ENCODE results near the gene DCC.

DCC gene

DNA sequence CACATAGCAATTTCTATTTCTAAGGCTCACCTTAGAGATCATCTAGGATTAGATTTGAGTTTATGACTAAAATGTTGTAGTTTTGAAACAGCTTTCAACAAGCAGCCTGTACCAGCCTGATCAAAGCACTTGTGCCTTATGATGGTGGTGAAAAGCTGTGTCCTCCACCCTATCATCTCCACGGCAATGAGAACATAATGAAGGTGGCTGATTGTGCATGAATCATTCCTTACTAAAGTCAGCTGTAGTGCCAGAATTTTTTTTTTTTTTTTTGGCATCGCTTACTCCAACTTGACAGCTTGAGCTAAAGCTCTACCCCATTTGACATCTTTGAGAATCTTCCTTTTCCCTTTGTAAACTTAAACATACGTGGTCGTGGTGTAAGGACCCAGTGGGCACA is 86.0 kb downstream of the DCC start:
- 100% methylated on average over 1 of the region's 4 CpGs; no CpG with 5 or more reads in 1 of the 2 experiments for WGBS, 2 experiments (ENCODE audit: insufficient coverage in 2 of 2)
- Histone ChIP-seq H3K4me3 (ENCODE audit: extremely low read depth, insufficient read depth, low read length, poor library complexity, severe bottlenecking) (no peak overlapping the region), H3K36me3 (ENCODE audit: control insufficient read depth, insufficient read depth, low read length) (no peaks in the 10 kb centered on the region), H3K27ac (ENCODE audit: low read depth, low read length, severe bottlenecking) (no peak overlapping the region), H3K9me3 (ENCODE audit: control insufficient read depth, low read length) (no peaks in the 10 kb centered on the region), H3K4me1 (ENCODE audit: control insufficient read depth, insufficient read depth, low read length, poor library complexity, severe bottlenecking) (no peaks in the 10 kb centered on the region)

DNA sequence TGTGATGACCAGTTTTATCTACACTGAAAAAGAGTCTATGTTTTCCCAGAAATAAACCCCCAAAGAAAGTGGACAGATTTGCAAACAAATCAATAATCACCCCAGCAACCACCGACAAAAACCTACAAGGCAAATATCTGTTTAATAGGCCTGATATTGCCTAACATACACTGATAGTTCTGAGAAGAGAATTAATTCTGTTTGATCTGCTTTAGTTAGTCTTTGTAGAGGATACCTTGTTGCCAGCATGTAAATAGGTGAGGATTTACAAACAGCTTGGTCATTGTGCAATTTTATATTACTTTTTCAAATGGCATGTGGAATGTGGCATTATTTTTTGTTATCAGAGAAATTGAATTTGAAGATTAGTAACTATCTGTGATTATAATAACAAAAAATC is 86.5 kb downstream of the DCC start:
- H3K9me3 ChIP-seq (ENCODE audit: control insufficient read depth, low read length): no peaks in the 10 kb centered on the region
- no CpG with 5 or more reads among the region's 1 CpG for WGBS, 2 experiments (ENCODE audit: insufficient coverage in 2 of 2)
- H3K27ac ChIP-seq (ENCODE audit: low read depth, low read length, severe bottlenecking): no peak overlapping the region
- H3K4me1 ChIP-seq (ENCODE audit: control insufficient read depth, insufficient read depth, low read length, poor library complexity, severe bottlenecking): no peaks in the 10 kb centered on the region
- no peak overlapping the region for H3K4me3 ChIP-seq (ENCODE audit: extremely low read depth, insufficient read depth, low read length, poor library complexity, severe bottlenecking)
- no peaks in the 10 kb centered on the region for H3K36me3 ChIP-seq (ENCODE audit: control insufficient read depth, insufficient read depth, low read length)

DNA sequence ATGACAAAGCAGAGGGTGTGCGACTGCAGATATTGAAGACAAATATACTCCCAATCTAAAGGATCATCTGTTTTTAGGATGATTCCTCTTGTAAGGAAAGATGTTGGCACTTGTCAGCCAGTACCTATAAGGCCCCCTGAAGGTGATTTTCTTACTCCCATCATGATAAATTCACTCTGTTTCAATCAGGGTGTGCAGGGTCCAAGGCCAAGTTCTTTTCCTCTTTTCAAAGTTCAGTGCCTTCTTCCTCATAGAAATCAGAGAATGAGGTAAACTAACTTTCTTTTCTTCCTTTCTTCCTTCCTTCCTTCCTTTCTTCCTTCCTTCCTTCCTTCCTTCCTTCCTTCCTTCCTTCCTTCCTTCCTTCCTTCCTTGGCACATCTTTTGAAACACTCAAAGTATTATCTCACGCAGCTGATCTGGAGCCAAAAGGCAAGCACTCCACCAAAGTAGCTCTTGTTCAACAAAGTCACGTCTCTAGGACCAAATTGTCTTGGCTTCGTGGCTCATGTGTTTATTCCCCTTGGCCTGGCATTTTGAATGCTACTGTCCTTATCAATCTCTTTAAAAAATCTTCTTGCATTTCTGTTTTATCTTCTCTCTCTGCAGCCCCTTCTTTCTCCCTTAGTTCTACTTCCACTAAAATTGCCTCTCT is 87.7 kb downstream of the DCC start:
- Histone ChIP-seq H3K36me3 (ENCODE audit: control insufficient read depth, insufficient read depth, low read length) (no peaks in the 10 kb centered on the region), H3K4me1 (ENCODE audit: control insufficient read depth, insufficient read depth, low read length, poor library complexity, severe bottlenecking) (no peaks in the 10 kb centered on the region), H3K9me3 (ENCODE audit: control insufficient read depth, low read length) (no peaks in the 10 kb centered on the region), H3K27ac (ENCODE audit: low read depth, low read length, severe bottlenecking) (no peak overlapping the region), H3K4me3 (ENCODE audit: extremely low read depth, insufficient read depth, low read length, poor library complexity, severe bottlenecking) (no peak overlapping the region)
- WGBS, 2 experiments (ENCODE audit: insufficient coverage in 2 of 2): 91 to 100% methylated on average over 3 of the region's 4 CpGs

DNA sequence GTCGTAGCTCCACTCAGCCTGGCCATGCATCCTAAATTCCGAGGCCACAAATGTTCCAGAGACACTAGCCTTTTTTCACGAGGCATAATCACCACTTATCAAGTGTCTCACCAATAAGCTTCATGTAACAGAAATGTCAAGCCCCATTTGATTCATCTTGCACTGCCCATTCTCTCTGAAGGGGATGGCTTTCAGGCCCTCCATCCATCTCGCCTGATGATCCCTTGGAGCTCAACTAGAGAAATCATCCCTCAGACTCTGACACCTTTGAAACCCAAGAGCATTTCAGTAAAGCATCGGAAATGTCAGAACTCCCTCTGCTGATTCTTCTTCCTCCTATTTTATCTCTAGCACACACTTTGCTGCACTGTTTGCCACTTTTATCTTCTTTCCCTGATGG is 91.7 kb downstream of the DCC start:
- Histone ChIP-seq H3K4me3 (ENCODE audit: extremely low read depth, insufficient read depth, low read length, poor library complexity, severe bottlenecking) (no peak overlapping the region), H3K27ac (ENCODE audit: low read depth, low read length, severe bottlenecking) (no peak overlapping the region), H3K9me3 (ENCODE audit: control insufficient read depth, low read length) (no peaks in the 10 kb centered on the region), H3K36me3 (ENCODE audit: control insufficient read depth, insufficient read depth, low read length) (no peaks in the 10 kb centered on the region), H3K4me1 (ENCODE audit: control insufficient read depth, insufficient read depth, low read length, poor library complexity, severe bottlenecking) (no peaks in the 10 kb centered on the region)
- WGBS, 2 experiments (ENCODE audit: insufficient coverage in 2 of 2): 87 to 92% methylated on average over 3 to 5 of the region's 5 CpGs

DNA sequence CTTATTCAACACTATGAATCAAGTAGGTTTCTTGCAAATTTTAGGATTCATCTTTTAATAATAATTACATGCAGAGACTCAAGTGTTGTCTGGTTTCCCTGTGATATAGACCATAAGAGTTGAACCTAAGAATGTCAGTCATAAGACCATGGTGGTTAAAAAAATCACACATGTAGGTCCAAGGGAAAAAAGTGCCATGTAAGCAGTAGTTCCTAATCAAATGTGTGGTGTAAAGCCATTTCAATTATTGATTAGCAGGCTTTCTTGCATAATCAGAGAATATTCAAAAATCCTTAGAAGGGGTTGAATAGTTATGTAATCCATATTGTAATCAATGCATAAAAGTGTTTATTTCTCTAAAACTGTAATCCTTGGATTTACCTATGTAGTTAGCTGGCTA is 93.8 kb downstream of the DCC start:
- Histone ChIP-seq H3K9me3 (ENCODE audit: control insufficient read depth, low read length) (no peaks in the 10 kb centered on the region), H3K36me3 (ENCODE audit: control insufficient read depth, insufficient read depth, low read length) (no peaks in the 10 kb centered on the region), H3K27ac (ENCODE audit: low read depth, low read length, severe bottlenecking) (no peak overlapping the region), H3K4me1 (ENCODE audit: control insufficient read depth, insufficient read depth, low read length, poor library complexity, severe bottlenecking) (no peaks in the 10 kb centered on the region), H3K4me3 (ENCODE audit: extremely low read depth, insufficient read depth, low read length, poor library complexity, severe bottlenecking) (no peak overlapping the region)

DNA sequence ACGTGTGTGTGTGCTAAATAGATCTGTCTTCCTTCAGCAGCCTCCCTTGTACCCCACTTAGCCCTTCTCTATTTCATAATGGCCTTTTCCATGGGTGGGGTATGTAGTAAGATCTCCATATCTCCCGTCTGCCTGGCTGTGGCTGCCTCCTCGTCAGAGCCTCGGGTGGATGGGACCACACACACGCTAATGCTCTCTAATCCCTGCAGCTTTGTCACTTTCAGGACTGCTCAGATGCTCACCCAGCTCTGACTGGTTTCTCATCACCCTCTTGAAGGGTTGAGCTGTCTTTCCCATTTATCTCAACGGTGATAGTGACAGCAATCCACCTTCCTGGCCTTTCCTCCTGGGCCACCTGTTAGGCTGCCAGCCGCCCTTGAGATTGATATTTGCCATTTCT is 95.3 kb downstream of the DCC start:
- WGBS, 2 experiments (ENCODE audit: insufficient coverage in 2 of 2): 81 to 89% methylated on average over 5 to 6 of the region's 7 CpGs
- Histone ChIP-seq H3K4me1 (ENCODE audit: control insufficient read depth, insufficient read depth, low read length, poor library complexity, severe bottlenecking) (no peaks in the 10 kb centered on the region), H3K27ac (ENCODE audit: low read depth, low read length, severe bottlenecking) (no peak overlapping the region), H3K9me3 (ENCODE audit: control insufficient read depth, low read length) (no peaks in the 10 kb centered on the region), H3K4me3 (ENCODE audit: extremely low read depth, insufficient read depth, low read length, poor library complexity, severe bottlenecking) (no peak overlapping the region), H3K36me3 (ENCODE audit: control insufficient read depth, insufficient read depth, low read length) (no peaks in the 10 kb centered on the region)

DNA sequence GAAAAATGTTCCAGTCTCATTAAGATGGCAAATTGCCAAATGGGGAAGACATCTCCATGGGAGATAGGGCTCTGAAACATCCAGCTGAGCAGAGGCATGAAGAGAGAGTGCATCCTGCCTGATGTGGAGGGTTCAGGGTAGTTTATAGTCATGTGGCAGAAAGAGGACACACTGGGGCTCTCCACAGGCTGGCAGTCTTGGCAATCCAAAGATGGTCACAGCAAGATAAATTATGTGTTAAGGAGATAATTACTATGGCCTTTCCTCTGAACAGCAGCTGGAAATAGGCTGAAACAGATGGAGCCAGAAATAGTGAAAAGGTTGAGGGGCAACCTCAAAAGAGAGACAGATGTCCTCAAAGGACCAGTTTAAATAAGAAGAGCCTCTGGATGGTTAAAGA is 97.2 kb downstream of the DCC start:
- Histone ChIP-seq H3K27ac (ENCODE audit: low read depth, low read length, severe bottlenecking) (no peak overlapping the region), H3K36me3 (ENCODE audit: control insufficient read depth, insufficient read depth, low read length) (no peaks in the 10 kb centered on the region), H3K4me1 (ENCODE audit: control insufficient read depth, insufficient read depth, low read length, poor library complexity, severe bottlenecking) (no peaks in the 10 kb centered on the region)

DNA sequence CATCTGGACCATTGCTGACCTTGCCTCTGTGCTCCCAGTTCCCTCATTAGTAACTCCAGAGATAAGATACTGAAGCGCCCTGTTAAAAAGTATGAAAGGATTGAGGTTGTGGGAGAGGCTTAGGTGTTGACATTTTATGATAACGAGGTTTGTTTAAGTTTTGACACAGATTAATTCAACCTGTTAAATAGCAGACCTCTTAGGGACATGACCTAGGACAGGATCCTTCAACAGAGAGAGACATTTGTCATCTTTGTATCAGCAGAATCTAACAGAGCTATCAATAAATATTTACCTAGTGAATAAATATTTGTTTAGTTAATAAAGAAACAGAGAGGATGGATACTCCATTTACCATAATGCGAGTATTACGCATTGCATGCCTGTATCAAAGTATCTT is 99.5 kb downstream of the DCC start:
- Histone ChIP-seq H3K36me3 (ENCODE audit: control insufficient read depth, insufficient read depth, low read length) (no peaks in the 10 kb centered on the region), H3K4me1 (ENCODE audit: control insufficient read depth, insufficient read depth, low read length, poor library complexity, severe bottlenecking) (no peaks in the 10 kb centered on the region), H3K27ac (ENCODE audit: low read depth, low read length, severe bottlenecking) (no peak overlapping the region), H3K9me3 (ENCODE audit: control insufficient read depth, low read length) (no peaks in the 10 kb centered on the region), H3K4me3 (ENCODE audit: extremely low read depth, insufficient read depth, low read length, poor library complexity, severe bottlenecking) (no peak overlapping the region)
- 83% methylated on average over 2 of the region's 4 CpGs; no CpG with 5 or more reads in 1 of the 2 experiments for WGBS, 2 experiments (ENCODE audit: insufficient coverage in 2 of 2)

More for the DNA sequence above, 97.2 kb downstream of the DCC start:
- Histone ChIP-seq H3K4me3 (ENCODE audit: extremely low read depth, insufficient read depth, low read length, poor library complexity, severe bottlenecking) (no peak overlapping the region), H3K9me3 (ENCODE audit: control insufficient read depth, low read length) (no peaks in the 10 kb centered on the region)

DNA sequence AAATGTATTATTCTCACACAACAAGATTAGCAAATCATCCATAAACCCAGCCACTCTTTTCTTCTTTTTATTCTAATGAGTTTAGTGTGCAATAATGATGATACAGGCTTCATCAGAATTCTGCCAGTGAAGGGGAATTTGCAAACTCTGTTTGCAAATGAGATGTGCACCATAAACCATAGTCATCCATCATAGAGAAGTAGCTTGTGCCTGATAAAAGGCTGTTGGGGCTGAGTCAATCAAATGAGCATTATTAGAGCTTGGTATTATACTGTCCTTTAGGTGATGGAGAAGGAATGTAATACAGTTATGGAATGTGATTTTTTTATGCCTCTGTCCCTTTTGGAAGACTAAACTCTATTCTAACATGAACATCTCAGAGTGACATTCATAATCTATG is 101.8 kb downstream of the DCC start:
- Histone ChIP-seq H3K4me1 (ENCODE audit: control insufficient read depth, insufficient read depth, low read length, poor library complexity, severe bottlenecking) (no peaks in the 10 kb centered on the region), H3K4me3 (ENCODE audit: extremely low read depth, insufficient read depth, low read length, poor library complexity, severe bottlenecking) (no peak overlapping the region), H3K27ac (ENCODE audit: low read depth, low read length, severe bottlenecking) (no peak overlapping the region), H3K36me3 (ENCODE audit: control insufficient read depth, insufficient read depth, low read length) (no peaks in the 10 kb centered on the region), H3K9me3 (ENCODE audit: control insufficient read depth, low read length) (no peaks in the 10 kb centered on the region)

DNA sequence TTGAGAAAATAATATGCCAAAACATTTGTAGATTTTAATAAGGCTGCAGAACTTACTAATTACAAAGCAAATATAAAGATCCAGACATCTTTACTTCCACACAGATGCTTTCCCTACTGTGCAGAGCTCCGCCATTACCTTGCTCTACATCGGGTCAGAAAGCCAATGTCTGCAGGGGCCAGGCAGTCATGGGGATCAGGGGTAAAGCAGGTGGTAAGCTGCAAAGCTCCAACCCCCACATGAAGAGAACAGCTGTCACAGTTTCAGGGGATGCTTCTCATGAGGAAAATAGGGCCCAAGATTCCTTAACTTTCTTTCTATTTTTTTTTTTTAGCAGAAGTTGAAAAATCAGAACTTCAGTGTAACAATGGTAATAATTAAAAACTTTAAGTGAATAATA is 102.7 kb downstream of the DCC start:
- no peak overlapping the region for H3K4me3 ChIP-seq (ENCODE audit: extremely low read depth, insufficient read depth, low read length, poor library complexity, severe bottlenecking)
- no peak overlapping the region for H3K27ac ChIP-seq (ENCODE audit: low read depth, low read length, severe bottlenecking)
- H3K4me1 ChIP-seq (ENCODE audit: control insufficient read depth, insufficient read depth, low read length, poor library complexity, severe bottlenecking): no peaks in the 10 kb centered on the region
- H3K36me3 ChIP-seq (ENCODE audit: control insufficient read depth, insufficient read depth, low read length): no peaks in the 10 kb centered on the region
- WGBS, 2 experiments (ENCODE audit: insufficient coverage in 2 of 2): 75% methylated on average over 2 of the region's 2 CpGs; no CpG with 5 or more reads in 1 of the 2 experiments
- no peaks in the 10 kb centered on the region for H3K9me3 ChIP-seq (ENCODE audit: control insufficient read depth, low read length)

DNA sequence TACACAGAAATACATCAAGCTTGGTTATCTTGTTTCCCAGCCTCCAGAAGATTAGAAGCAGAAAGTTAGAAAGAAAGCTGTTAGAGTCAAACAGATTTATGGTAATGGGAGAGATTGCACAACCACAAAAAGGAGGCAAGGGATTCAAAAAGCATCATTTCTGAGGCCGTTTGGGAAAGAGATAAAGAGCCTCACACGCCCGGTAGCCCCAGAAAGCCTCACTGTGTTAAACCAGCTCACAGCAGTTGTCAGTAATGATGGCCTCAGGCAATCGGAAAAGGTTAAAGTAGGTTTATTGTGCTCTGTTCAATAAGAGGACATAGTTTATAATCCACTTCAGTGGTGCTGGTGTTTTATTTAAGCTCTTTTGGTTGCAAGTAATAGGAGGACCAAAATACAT is 111.3 kb downstream of the DCC start:
- WGBS, 2 experiments (ENCODE audit: insufficient coverage in 2 of 2): 71 to 89% methylated on average over 1 to 4 of the region's 4 CpGs
- no peaks in the 10 kb centered on the region for H3K36me3 ChIP-seq (ENCODE audit: control insufficient read depth, insufficient read depth, low read length)
- no peaks in the 10 kb centered on the region for H3K4me1 ChIP-seq (ENCODE audit: control insufficient read depth, insufficient read depth, low read length, poor library complexity, severe bottlenecking)
- H3K27ac ChIP-seq (ENCODE audit: low read depth, low read length, severe bottlenecking): no peak overlapping the region
- H3K9me3 ChIP-seq (ENCODE audit: control insufficient read depth, low read length): no peaks in the 10 kb centered on the region
- no peak overlapping the region for H3K4me3 ChIP-seq (ENCODE audit: extremely low read depth, insufficient read depth, low read length, poor library complexity, severe bottlenecking)
